GM19438 (cell line): ENCODE measurements around the gene TGIF2.

Experiments used
- ATAC-seq: cut with Tn5 transposase; IDR thresholded peaks from one replicate; pipeline ENCODE4 v1.9.1; 2021; ENCODE audit warnings: low read depth; ENCODE audit not compliant: unreplicated experiment

TGIF2 gene

DNA sequence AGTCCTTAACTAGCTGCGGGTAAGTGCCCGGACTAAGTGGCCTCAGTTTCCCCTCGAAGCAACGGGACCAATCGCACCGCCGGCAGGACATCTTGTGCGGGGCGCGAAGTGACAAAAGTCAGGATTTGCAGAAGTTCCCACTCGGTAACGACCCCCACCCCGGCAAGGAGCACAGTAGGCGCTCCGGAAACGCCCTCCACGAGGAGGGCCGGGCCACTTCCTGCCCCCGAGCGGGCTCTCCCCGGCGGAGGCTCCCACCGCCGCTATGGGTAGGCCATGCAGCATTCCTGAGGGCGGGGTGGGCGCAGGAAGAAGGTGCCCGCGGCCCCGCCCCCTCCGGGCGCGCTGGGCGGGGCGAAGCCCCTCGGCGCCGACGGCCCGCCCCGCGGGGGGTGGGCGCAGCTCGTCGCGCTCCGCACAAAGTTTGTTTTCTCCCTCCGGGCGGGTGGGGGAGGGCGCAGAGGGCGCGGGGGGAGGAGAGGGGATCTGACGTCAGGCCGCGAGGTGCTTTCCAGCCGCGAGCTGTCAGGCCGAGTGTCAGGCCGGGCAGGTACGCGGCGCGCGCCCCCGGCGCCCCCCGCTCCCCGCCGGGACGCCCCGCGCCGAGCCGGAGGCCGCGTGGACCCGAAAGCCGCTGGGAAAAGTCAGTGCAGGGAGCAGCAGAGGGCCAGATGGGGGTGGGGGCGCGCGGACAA is at the start of gene TGIF2:
TSS of gene TGIF2 (plus strand) at position 495 of the 695 bp plus-strand sequence. CDS start 5,178 bp downstream, outside the sequence.
- ATAC-seq: no peak

DNA sequence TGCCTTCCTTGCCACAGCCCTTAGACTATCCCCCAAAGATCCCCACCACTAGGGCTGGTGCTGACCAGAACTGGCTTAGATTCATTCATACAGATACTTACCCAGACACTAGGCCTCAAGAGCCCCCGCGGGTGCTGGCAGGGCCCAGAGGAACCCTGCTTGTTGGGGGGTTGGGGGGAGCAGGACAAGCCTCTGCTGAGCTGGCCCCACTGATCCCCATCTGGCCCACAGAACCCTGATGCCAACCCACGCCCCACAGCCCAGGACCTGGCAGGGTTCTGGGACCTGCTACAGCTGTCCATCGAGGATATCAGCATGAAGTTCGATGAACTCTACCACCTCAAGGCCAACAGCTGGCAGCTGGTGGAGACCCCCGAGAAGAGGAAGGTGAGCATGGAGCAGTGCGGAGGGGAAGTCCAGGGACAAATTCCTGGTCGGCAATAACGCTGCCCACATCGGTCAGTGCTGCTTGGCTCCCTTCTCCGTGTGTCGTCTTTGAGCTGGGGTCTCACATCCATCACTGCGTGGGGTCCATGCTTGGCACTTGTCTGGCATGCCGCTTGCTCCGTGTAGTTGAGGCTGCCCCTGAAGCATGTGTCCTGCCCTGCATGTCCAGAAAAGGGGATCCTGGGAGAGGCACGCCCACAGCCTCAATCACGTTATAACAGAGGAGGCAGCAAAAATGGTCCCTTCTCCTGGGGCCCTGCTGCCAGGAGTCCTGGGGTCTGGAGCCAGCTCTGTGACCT is 47.6 kb upstream of the TGIF2 start:
- no peak for ATAC-seq

DNA sequence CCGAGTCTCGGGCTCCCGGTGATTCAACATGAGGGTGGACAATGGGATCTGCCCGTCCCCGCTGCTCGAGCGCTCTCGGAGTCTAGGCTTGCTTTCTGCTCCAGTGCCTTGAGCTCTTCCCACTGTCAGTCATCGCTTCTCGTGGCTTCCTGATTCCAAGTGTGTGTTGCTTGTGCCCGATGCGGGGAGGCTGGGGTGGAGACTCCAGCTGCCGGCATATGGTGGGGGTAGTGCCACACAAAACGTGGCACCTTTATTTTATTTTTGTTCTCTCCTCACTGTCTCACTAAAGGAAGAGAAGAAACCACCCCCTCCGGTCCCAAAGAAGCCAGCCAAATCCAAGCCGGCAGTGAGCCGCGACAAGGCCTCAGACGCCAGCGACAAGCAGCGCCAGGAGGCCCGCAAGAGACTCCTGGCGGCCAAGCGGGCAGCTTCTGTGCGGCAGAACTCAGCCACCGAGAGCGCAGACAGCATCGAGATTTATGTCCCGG is 46.8 kb upstream of the TGIF2 start:
- no peak for ATAC-seq

DNA sequence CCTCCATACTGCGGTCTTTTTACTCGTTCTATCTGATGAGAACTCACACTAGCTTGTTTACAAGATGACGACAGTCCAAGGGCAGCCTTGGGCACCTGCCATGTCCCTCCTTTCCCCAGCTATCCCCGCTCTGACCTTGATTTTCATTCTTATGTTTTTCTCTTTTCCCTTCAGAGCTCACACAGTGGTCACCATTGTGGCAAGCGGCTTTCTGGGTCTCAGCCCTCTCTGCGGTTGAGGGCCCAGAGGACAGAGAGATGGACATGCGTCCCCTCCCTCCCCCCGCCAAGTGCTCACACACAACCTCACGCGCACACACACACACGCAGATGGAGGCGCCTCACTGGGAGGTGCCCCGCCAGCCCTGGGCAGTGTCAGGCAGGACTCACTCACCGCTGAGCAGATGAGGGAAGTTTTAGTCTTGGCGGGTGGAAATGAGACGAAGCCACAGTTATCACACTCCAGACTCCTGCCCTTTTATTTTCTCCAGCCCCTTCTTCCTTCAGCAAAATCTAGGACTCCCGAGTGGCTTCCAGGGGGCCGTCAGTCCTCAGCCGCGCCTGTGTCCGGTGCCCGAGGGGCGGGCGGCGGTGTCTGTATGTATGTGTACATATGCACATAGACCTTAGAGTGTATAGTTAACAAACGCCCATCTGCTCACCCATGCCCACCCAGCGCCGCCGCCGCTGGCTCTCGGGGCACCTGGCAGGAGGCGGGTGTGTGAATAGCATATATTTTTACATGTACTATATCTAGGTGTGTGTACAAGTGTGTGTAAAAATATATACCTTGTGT is 45.9 kb upstream of the TGIF2 start:
- ATAC-seq: no peak

GRCh38 chr20:36528176-36528874 is 45.1 kb upstream of the TGIF2 start:
- ATAC-seq: no peak

DNA sequence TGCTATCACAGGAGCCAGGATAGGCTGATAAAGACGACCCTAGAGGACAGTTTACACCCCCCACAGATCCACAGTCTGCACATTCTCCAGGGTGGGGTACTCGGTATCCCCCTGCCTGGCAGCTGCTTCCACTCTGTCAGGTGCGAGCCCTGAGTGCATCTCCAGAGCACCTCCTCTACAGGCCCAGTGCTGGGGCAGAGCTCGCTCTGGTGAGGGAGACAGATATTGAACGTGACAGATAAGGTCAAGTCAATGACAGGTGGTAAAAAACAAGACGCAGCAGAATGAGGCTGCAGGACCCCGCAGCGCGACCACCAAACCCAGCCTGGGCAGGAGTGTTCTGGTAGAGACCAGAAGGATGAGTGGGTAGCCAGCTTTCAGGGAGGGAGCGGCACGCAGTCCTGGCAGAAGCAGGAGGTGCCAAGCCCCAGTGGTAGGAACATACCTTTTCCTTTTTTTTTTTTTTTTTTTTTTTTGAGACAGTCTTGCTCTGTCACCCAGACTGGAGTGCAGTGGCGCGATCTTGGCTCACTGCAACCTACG is 44.5 kb upstream of the TGIF2 start:
- ATAC-seq: no peak

DNA sequence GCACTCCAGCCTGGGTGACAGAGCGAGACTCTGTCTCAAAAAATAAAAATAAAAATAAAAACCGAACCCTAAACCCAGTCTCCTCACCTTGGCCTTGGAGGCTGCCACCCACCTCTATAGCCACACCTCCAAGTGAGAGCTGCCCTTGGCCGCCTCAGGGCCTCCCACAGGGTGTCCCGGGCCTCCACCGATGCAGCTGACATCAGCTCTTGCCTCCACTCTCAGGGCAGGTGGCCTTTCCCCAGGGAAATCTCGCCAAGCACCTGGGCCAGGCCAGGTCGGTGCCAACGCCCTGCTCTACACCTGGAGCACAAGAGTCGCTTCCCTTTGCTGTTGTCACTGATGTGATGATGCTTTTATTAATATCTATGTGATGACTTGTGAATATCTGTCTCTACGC is 41.0 kb upstream of the TGIF2 start:
- ATAC-seq: no peak

- no peak for ATAC-seq
These were observed 40.6 kb upstream of the TGIF2 start for GRCh38 chr20:36532822-36533221.

GRCh38 chr20:36538026-36538722 is 35.2 kb upstream of the TGIF2 start:
- no peak for ATAC-seq

DNA sequence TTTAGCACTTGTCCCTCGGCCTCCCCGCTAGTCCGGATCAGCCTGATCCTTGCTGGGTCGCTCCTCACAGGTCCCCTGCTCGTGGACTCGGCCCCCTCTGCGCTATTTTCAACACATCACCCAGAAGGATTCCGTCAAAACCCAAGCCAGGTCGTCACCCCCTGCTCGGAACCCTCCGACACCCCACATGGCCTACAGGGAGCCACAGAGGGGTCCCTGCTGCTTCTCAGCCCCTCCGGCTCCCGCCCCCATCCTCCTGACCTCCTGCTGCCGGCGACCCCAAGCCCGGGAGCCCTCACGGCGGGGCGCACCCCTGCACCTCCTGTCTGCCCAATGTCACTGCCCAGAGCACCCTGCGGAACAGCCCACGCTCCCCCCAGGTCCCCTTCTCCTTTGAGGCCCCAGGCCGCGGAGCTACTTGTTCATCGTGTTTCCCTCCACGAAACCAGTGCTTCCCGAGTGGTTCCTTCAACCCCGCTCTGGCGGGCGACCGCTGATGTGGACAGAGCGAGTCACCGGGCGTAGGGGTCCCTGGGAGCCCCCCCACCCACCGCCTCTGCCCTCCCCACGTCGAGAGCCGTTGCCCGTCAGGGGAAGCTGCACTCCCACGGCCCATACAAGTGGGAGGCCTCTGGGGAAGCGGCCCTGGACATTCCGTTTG is 32.7 kb upstream of the TGIF2 start:
- ATAC-seq: no peak

- no peak for ATAC-seq
These were observed 32.1 kb upstream of the TGIF2 start, which contains the start of gene MYL9 for GRCh38 chr20:36541227-36541767. Gene MYL9 (plus strand): TSS chr20:36541519. CDS start chr20:36544885, 3,366 bp downstream.

DNA sequence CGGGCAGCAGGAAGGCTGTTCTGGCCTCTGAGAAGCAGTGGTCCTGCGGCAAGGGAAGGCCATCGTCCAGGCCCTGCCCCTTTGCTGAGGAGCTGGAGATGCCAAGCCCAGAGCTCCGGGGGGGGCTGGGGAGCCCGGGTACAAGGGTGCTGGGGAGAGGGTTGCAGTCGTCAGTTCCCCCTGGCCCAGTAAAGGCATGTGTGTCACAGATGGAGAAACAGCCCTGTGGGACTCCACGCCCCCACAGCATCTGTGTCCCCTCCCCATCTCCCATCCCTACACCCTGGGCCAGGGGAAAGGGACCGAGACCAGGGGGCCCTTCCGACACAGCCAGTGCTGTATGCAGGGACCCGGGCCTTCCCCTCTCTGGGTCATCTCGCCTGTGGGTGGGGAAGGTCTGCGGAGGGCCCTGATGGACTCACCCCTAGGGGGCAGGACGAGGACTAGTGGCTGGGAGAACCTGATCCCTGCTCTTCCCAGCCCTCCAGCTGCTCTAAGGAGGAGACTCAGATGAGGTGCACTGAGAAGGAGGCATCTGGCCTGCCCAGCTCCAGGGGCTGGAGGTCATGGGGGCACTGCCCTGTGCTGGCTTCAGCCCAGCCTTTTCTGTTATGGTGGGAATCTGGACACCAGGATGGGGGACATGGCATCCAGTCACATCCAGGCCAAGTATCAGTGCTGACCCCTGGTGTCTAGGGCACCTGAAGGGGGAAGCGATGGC is 31.5 kb upstream of the TGIF2 start:
- no peak for ATAC-seq

DNA sequence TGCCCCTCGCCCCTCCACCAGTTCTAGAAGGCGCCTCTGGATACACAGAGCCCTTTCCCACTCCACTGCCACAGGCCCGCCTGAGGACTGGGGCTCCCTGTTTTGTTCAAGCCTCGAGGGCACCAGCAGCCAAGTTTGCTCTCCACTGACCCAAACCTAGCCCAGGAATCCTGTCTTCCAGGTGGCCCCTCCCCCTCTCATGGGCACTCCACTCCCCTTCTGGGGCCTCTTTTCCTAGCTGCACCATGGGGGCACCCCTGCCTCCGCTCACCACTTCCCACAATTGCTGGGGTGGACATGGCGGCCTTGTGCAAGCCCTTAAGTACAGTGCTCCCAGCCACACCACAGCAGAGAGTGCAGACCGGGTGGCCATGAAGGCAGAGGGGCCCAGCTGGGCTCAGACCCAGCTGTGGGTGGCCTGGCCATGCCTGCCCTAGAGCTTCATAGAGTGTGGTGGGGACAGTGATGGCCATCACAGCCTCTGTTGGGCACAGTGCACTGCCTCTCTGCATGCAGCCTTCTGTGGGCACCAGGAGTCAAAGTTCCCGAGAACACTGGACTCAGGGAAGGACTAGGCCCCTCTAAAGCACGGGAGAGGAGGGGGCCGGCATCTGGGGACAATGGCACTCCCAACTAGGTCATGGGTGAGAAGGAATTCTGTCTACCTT is 30.7 kb upstream of the TGIF2 start:
- ATAC-seq: no peak

GRCh38 chr20:36543184-36544133 is 29.9 kb upstream of the TGIF2 start:
- no peak for ATAC-seq

DNA sequence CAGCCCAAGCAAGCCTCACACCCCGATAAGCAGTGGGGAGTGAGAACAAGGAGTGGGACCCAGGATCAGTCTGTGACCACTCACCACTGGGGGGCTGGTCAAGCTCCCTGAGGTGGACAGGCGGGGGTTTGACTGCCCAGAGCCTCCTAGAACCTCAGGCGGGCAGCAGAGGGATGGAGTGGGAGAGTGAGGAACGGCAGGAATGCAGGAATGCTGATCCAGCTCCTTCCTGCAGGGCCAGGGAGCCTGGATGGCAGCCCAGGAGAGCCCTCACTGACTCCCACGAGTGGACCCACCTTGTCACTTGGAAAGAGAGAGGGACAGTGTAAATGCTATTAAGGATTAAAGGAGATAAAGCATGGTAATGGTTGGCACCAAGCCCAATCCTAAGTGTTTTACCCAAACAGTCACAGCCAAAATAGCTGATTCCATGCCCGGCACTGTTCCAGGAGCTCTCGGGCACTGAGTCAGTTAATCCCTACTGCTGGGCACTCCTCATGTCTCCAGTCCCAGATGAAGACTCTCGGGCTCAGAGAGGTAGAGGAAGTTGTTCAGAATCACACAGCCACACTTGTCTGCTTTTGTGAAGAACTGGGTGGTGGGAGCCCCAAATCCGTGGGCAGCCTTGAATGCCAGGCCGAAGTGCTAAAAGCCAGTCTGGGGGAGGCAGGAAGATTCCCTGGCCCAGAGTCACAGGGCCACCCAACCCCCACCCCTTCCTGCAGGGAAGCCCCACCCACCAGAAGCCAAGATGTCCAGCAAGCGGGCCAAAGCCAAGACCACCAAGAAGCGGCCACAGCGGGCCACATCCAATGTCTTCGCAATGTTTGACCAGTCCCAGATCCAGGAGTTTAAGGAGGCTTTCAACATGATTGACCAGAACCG is 29.0 kb upstream of the TGIF2 start:
- no peak for ATAC-seq
